Measurements from ENCODE around the gene PI4KB. TPM values are rescaled to one million over a fixed set of nuclear protein-coding genes. Genes with fewer than 3 reads are reported as not detected.

The PI4KB gene
- total RNA-seq, 4 donors from 2014 or later: 69.9 to 100 (median 72.3) TPM

GRCh38 chr1:151325646-151326429 is 1.4 kb downstream of the PI4KB start:
- peak overlapping the region in 3 of 4 donors; percentile 81 to 90 (median 83) for H3K4me3 ChIP-seq
- no peak for TF ChIP-seq CTCF (IDR thresholded peaks at IDR 0.05)
- no peak for TF ChIP-seq EP300 (IDR thresholded peaks at IDR 0.05)
- no peak for TF ChIP-seq POLR2A (IDR thresholded peaks at IDR 0.05)
- no peaks in the 10 kb centered on the region for H3K9me3 ChIP-seq
- H3K27me3 ChIP-seq: no peaks in the 10 kb centered on the region
- peaks cover 0 to 50% (median 0%) of the 10 kb centered on the region in 3 donors for H3K36me3 ChIP-seq
- 23% methylated on average over 5 of the region's 5 CpGs for WGBS, 2 donors
- no peak for DNase-seq (ENCODE audit: low spot score in 2 of 2)
- H3K27ac ChIP-seq: peak overlapping the region in 3 of 4 donors; percentile 92 to 96 (median 93)
- peaks cover 0 to 60% (median 19%) of the 10 kb centered on the region in 4 donors for H3K4me1 ChIP-seq

GRCh38 chr1:151325231-151325630 is 2.0 kb downstream of the PI4KB start:
- no peak for DNase-seq (ENCODE audit: low spot score in 2 of 2)
- Histone ChIP-seq H3K4me1 (peaks cover 0 to 65% (median 19%) of the 10 kb centered on the region in 4 donors), H3K36me3 (peaks cover 0 to 55% (median 0%) of the 10 kb centered on the region in 3 donors), H3K4me3 (no peak overlapping the region), H3K9me3 (no peaks in the 10 kb centered on the region), H3K27ac (peak overlapping the region in 2 of 4 donors; percentile 92 to 96), H3K27me3 (no peaks in the 10 kb centered on the region)
- WGBS, 2 donors: 78 to 79% methylated on average over 7 of the region's 7 CpGs
- TF ChIP-seq POLR2A (IDR thresholded peaks at IDR 0.05): no peak
- no peak for TF ChIP-seq CTCF (IDR thresholded peaks at IDR 0.05)
- TF ChIP-seq EP300 (IDR thresholded peaks at IDR 0.05): no peak

GRCh38 chr1:151324390-151324930 is 2.8 kb downstream of the PI4KB start:
- WGBS, 2 donors: 91 to 94% methylated on average over 4 of the region's 4 CpGs
- TF ChIP-seq EP300 (IDR thresholded peaks at IDR 0.05) (no peak), POLR2A (IDR thresholded peaks at IDR 0.05) (no peak), CTCF (IDR thresholded peaks at IDR 0.05) (no peak)
- H3K36me3 ChIP-seq: peaks cover 0 to 63% (median 0%) of the 10 kb centered on the region in 3 donors
- H3K27me3 ChIP-seq: no peaks in the 10 kb centered on the region
- DNase-seq (ENCODE audit: low spot score in 2 of 2): no peak
- no peaks in the 10 kb centered on the region for H3K9me3 ChIP-seq
- H3K27ac ChIP-seq: peak overlapping the region in 1 of 4 donors; percentile 31
- H3K4me3 ChIP-seq: no peak overlapping the region
- H3K4me1 ChIP-seq: peaks cover 0 to 73% (median 19%) of the 10 kb centered on the region in 4 donors

- no peak for DNase-seq (ENCODE audit: low spot score in 2 of 2)
- H3K36me3 ChIP-seq: peaks cover 0 to 84% (median 12%) of the 10 kb centered on the region in 3 donors
- H3K27ac ChIP-seq: peak overlapping the region in 2 of 4 donors; percentile 50 to 58
- H3K4me3 ChIP-seq: no peak overlapping the region
- no peaks in the 10 kb centered on the region for H3K27me3 ChIP-seq
- 54 to 55% methylated on average over 3 of the region's 3 CpGs for WGBS, 2 donors
- H3K4me1 ChIP-seq: peaks cover 3 to 68% (median 16%) of the 10 kb centered on the region in 4 donors
- no peak for TF ChIP-seq POLR2A (IDR thresholded peaks at IDR 0.05)
- no peak for TF ChIP-seq CTCF (IDR thresholded peaks at IDR 0.05)
- no peak for TF ChIP-seq EP300 (IDR thresholded peaks at IDR 0.05)
- H3K9me3 ChIP-seq: no peaks in the 10 kb centered on the region
Measured at GRCh38 chr1:151318975-151319374, 8.2 kb downstream of the PI4KB start.
